Measurements from ENCODE around the gene FKBP5. TPM values are rescaled to one million over a fixed set of nuclear protein-coding genes. Genes with fewer than 3 reads are reported as not detected.

The FKBP5 gene
- total RNA-seq, 1 experiment from 2014 or later, result 33.9 TPM

DNA sequence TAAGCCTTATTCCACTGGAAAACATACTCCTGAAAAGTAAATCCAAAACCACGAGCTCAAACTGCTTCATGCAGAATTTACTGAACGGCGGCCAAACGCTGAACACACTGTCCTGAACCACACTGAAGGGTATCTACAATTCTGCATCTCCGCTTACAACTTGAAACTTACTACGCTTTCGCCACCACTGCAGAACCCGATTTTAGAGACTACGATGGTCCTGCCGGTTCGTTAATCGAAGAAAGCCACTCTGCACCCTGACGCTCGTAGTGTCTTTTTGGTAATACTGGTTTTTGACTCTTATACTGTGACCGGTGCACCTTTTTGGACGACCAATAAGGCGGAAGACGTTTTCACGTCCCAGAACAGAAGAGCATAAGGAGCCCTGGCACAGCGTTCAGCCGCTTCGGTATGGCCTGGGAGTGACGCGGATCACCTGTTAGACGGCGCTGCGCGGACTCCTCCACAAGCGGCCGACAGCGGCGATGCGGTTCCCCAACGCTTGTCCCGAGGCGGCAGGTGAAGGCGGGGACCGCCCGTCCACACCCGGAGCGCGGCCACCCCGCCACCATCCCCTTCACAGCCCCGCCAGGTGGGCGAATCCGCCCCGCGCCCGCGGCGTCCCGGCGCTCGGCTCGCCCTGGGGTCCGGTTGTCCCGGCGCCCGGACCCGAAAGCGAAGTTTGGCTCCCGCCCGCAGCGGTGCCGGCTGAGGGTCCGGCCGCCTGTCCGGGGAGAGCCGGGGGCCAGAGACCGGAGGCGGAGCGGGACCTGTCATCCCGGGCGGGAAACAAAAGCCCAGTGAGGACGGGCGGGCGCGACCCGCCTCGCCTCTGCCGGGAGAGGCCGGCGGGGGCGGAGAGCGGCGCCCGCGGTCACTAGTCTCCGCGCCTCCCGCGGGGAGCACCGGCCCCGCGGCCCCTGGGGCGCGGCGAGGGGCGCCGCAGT is 784 bp downstream of the FKBP5 start:
- peaks cover 6% of the 10 kb centered on the region for H3K23me2 ChIP-seq (ENCODE audit: insufficient read length, low read depth, low read length, poor library complexity, severe bottlenecking)
- Mint-ChIP-seq H3K4me3 (peak overlapping the region; percentile 75 to 91), H3K4me1 (peaks cover 12 to 19% of the 10 kb centered on the region in 2 experiments), H3K27me3 (ENCODE audit: low read depth) (peaks cover 14% of the 10 kb centered on the region), H3K9me3 (no peaks in the 10 kb centered on the region; a peak in 1 of 5 replicates), H3K27ac (peak overlapping the region in 1 of 3 experiments; percentile 18; a peak in 1 of 7 replicates), H3K36me3 (ENCODE audit: insufficient read depth in 1 of 3, low read depth in 3 of 3) (peaks cover 0 to 1% (median 0%) of the 10 kb centered on the region in 3 experiments; a peak in 2 of 7 replicates)
- peak overlapping the region; percentile 97 for H3K4me2 ChIP-seq (ENCODE audit: insufficient read depth, insufficient read length, low read length)
- H3K14ac ChIP-seq (ENCODE audit: insufficient read depth, low read length), result no peak overlapping the region; the same call in 1 of the 2 replicates
- no peak overlapping the region for H2BK20ac ChIP-seq (ENCODE audit: low read depth, low read length, poor library complexity, severe bottlenecking)
- H3K4me1 ChIP-seq (ENCODE audit: insufficient read depth, low read length), result no peaks in the 10 kb centered on the region; the same call in 1 of the 2 replicates
- H3K79me1 ChIP-seq (ENCODE audit: insufficient read depth, low read depth, low read length, poor library complexity, severe bottlenecking), result no peaks in the 10 kb centered on the region
- H2AK5ac ChIP-seq (ENCODE audit: insufficient read length, low read length), result no peak overlapping the region
- H2AFZ ChIP-seq (ENCODE audit: low read length), result no peak overlapping the region
- H2BK120ac ChIP-seq (ENCODE audit: low read depth, low read length, poor library complexity, severe bottlenecking), result no peak overlapping the region
- peak; percentile 69 for DNase-seq
- H2BK5ac ChIP-seq (ENCODE audit: insufficient read length, low read length), result no peak overlapping the region
- H3K18ac ChIP-seq (ENCODE audit: insufficient read length, low read depth, low read length), result peak overlapping the region; percentile 2
- H4K8ac ChIP-seq (replicated peaks; ENCODE audit: insufficient read length, low read depth, low read length), result no peak overlapping the region
- no peak overlapping the region for H3T11ph ChIP-seq (ENCODE audit: low read length)
- H3K9me3 ChIP-seq (ENCODE audit: control insufficient read depth, low read depth, low read length), result no peaks in the 10 kb centered on the region
- no peak overlapping the region for H4K91ac ChIP-seq (ENCODE audit: insufficient read length, low read depth, low read length)
- H4K5ac ChIP-seq (ENCODE audit: insufficient read length, low read depth, low read length), result no peak overlapping the region
- TF ChIP-seq, protein P1, sequence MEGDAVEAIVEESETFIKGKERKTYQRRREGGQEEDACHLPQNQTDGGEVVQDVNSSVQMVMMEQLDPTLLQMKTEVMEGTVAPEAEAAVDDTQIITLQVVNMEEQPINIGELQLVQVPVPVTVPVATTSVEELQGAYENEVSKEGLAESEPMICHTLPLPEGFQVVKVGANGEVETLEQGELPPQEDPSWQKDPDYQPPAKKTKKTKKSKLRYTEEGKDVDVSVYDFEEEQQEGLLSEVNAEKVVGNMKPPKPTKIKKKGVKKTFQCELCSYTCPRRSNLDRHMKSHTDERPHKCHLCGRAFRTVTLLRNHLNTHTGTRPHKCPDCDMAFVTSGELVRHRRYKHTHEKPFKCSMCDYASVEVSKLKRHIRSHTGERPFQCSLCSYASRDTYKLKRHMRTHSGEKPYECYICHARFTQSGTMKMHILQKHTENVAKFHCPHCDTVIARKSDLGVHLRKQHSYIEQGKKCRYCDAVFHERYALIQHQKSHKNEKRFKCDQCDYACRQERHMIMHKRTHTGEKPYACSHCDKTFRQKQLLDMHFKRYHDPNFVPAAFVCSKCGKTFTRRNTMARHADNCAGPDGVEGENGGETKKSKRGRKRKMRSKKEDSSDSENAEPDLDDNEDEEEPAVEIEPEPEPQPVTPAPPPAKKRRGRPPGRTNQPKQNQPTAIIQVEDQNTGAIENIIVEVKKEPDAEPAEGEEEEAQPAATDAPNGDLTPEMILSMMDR (conservative IDR thresholded peaks at IDR 0.05), result no peak
- WGBS (ENCODE audit: extremely low coverage, insufficient read length, low lambda C conversion rate), result no CpG with 5 or more reads among the region's 100 CpGs
- peaks cover 2% of the 10 kb centered on the region; the same call in 1 of the 2 replicates for H3K79me2 ChIP-seq (ENCODE audit: insufficient read depth, low read length)
- H3K23ac ChIP-seq (ENCODE audit: insufficient read length, low read depth, low read length), result peak overlapping the region; percentile 62
- no peak overlapping the region for H3K4ac ChIP-seq (ENCODE audit: low read depth, low read length)
- H2BK15ac ChIP-seq (ENCODE audit: low read depth, low read length), result no peak overlapping the region
- peak overlapping the region; percentile 66 for H3K9ac ChIP-seq (ENCODE audit: extremely low read depth, insufficient read length, low read length)
- no peak overlapping the region for H3K56ac ChIP-seq (ENCODE audit: insufficient read length, low read depth, low read length)
- H4K20me1 ChIP-seq (ENCODE audit: control insufficient read depth, insufficient read depth, insufficient read length), result no peaks in the 10 kb centered on the region
- H3K27ac ChIP-seq (ENCODE audit: insufficient read length, low read depth, low read length), result no peak overlapping the region
- no peaks in the 10 kb centered on the region for H3K27me3 ChIP-seq (ENCODE audit: insufficient read depth, low read length)
- H2BK12ac ChIP-seq (ENCODE audit: insufficient read length, low read depth, low read length), result no peak overlapping the region
